HepG2 (cell line): ENCODE data around the gene HOXA5. TPM values are rescaled to one million over a fixed set of nuclear protein-coding genes. Genes with fewer than 3 reads are reported as not detected.

Experiments used
- CBX5 ChIP-seq: sonication (generic); formaldehyde crosslinking; IDR thresholded peaks from 2 replicates; pipeline ENCODE4 v1.4.0; 2020; ENCODE audit warnings: missing genetic modification reagents, borderline replicate concordance
- FOXO1 ChIP-seq: sonication (generic); formaldehyde crosslinking; IDR thresholded peaks from 2 replicates; pipeline ENCODE4 v1.4.0; 2020; ENCODE audit warnings: missing genetic modification reagents
- HNRNPLL ChIP-seq: fragments of 200-400 bp; formaldehyde crosslinking; IDR thresholded peaks from 2 replicates; pipeline ENCODE4 v1.6.1; 2017; ENCODE audit warnings: mild to moderate bottlenecking, low read depth, low read length; ENCODE audit not compliant: poor library complexity, severe bottlenecking
- KAT7 ChIP-seq: IDR thresholded peaks from 2 replicates; pipeline ENCODE4 v1.6.1; 2018; ENCODE audit warnings: borderline replicate concordance, missing compliant biosample characterization
- MBNL3 ChIP-seq: fragments of 250-450 bp; sonication (Bioruptor Pico); conservative IDR thresholded peaks from 2 replicates; pipeline ENCODE4 v1.8.0; 2022; ENCODE audit warnings: mild to moderate bottlenecking, inconsistent platforms
- MTF2 ChIP-seq: sonication (generic); formaldehyde crosslinking; IDR thresholded peaks from 2 replicates; pipeline ENCODE4 v1.5.0; 2020; ENCODE audit warnings: missing genetic modification reagents, borderline replicate concordance
- PAX8 ChIP-seq: sonication (generic); formaldehyde crosslinking; IDR thresholded peaks from 2 replicates; pipeline ENCODE4 v1.8.0; 2022; ENCODE audit warnings: mild to moderate bottlenecking, missing genetic modification reagents, borderline replicate concordance
- RARG ChIP-seq: sonication (generic); formaldehyde crosslinking; IDR thresholded peaks from 2 replicates; pipeline ENCODE4 v1.4.0; 2020; ENCODE audit warnings: low read depth, mild to moderate bottlenecking, missing genetic modification reagents
- SSRP1 ChIP-seq: IDR thresholded peaks from 2 replicates; pipeline ENCODE4 v1.6.1; 2016; ENCODE audit warnings: control low read depth
- TP53 ChIP-seq: sonication (generic); formaldehyde crosslinking; conservative IDR thresholded peaks from 2 replicates; pipeline ENCODE4 v1.4.0; 2020; ENCODE audit warnings: missing genetic modification reagents
- ZNF101 ChIP-seq: sonication (generic); formaldehyde crosslinking; IDR thresholded peaks from 2 replicates; pipeline ENCODE4 v1.4.0; 2020; ENCODE audit warnings: mild to moderate bottlenecking, low read depth, missing genetic modification reagents, borderline replicate concordance
- ZNF225 ChIP-seq: sonication (generic); formaldehyde crosslinking; IDR thresholded peaks from 2 replicates; pipeline ENCODE4 v1.4.0; 2020; ENCODE audit warnings: mild to moderate bottlenecking, missing genetic modification reagents
- ZNF230 ChIP-seq: sonication (generic); formaldehyde crosslinking; IDR thresholded peaks from 2 replicates; pipeline ENCODE4 v1.4.0; 2020; ENCODE audit warnings: mild to moderate bottlenecking, missing genetic modification reagents
- ZNF264 ChIP-seq: sonication (generic); formaldehyde crosslinking; IDR thresholded peaks from 2 replicates; pipeline ENCODE4 v1.4.0; 2020; ENCODE audit warnings: missing genetic modification reagents
- ZNF446 ChIP-seq: sonication (generic); formaldehyde crosslinking; IDR thresholded peaks from 2 replicates; pipeline ENCODE4 v1.5.0; 2020; ENCODE audit warnings: mild to moderate bottlenecking, missing genetic modification reagents
- ZNF556 ChIP-seq: sonication (generic); formaldehyde crosslinking; IDR thresholded peaks from 2 replicates; pipeline ENCODE4 v1.4.0; 2020; ENCODE audit warnings: mild to moderate bottlenecking, missing genetic modification reagents, borderline replicate concordance
- ZNF615 ChIP-seq: sonication (generic); formaldehyde crosslinking; IDR thresholded peaks from 2 replicates; pipeline ENCODE4 v1.5.0; 2020; ENCODE audit warnings: mild to moderate bottlenecking, missing genetic modification reagents, borderline replicate concordance
- ZNF773 ChIP-seq: sonication (generic); formaldehyde crosslinking; IDR thresholded peaks from 2 replicates; pipeline ENCODE4 v1.4.0; 2020; ENCODE audit warnings: missing genetic modification reagents, borderline replicate concordance
- ZNF878 ChIP-seq: sonication (generic); formaldehyde crosslinking; IDR thresholded peaks from 2 replicates; pipeline ENCODE4 v1.8.1; 2023; ENCODE audit warnings: mild to moderate bottlenecking, missing genetic modification reagents, moderate library complexity
- polyA plus RNA-seq, 8 experiments: library from polyadenylated mRNA; depleted of rRNA in 3 of 8; stranded (reverse) in 7 of 8; unstranded in 1 of 8; fragments of >200 nt; fragmentation: Illumina TruSeq in 4 of 8; extraction: Trizol in 4 of 8; gene quantifications; 2 replicates each; pipeline versions ENCODE4 v1.2.1 to v1.2.3, GENCODE V29; 2011 to 2016; ENCODE audit warnings: low read depth in 4 of 8, missing spikeins in 1 of 8, mixed read lengths in 1 of 8; ENCODE audit not compliant: insufficient read depth in 1 of 8
- total RNA-seq, 5 experiments: library from RNA; depleted of rRNA; stranded (reverse); fragments of >200 nt; fragmentation: Illumina TruSeq; extraction: Trizol; gene quantifications; 2 replicates each; pipeline ENCODE4 v1.2.3, GENCODE V29; 2016; ENCODE audit warnings: low read depth in 1 of 5
- TF ChIP-seq, protein P1 (sequence below): fragments of 450-650 bp; IDR thresholded peaks from 2 replicates; pipeline ENCODE4 v1.6.1; 2017; ENCODE audit warnings: mild to moderate bottlenecking
- TF ChIP-seq, protein P2 (sequence below), 2 experiments: sonication (generic) in 1 of 2; formaldehyde crosslinking in 1 of 2; IDR thresholded peaks; 2 replicates each; pipeline versions ENCODE4 v1.6.1 to v1.9.0; 2014 to 2022; ENCODE audit warnings: antibody characterized with exemption in 1 of 2, borderline replicate concordance in 1 of 2, inconsistent platforms in 1 of 2, low read depth in 1 of 2, missing genetic modification reagents in 1 of 2

Gene HOXA5
- total and polyA plus RNA-seq, 2 of the 13 experiments (the other 11 are each of a cell fraction or from before 2014, with no cell fraction given), result 3.2 to 3.6 TPM

DNA sequence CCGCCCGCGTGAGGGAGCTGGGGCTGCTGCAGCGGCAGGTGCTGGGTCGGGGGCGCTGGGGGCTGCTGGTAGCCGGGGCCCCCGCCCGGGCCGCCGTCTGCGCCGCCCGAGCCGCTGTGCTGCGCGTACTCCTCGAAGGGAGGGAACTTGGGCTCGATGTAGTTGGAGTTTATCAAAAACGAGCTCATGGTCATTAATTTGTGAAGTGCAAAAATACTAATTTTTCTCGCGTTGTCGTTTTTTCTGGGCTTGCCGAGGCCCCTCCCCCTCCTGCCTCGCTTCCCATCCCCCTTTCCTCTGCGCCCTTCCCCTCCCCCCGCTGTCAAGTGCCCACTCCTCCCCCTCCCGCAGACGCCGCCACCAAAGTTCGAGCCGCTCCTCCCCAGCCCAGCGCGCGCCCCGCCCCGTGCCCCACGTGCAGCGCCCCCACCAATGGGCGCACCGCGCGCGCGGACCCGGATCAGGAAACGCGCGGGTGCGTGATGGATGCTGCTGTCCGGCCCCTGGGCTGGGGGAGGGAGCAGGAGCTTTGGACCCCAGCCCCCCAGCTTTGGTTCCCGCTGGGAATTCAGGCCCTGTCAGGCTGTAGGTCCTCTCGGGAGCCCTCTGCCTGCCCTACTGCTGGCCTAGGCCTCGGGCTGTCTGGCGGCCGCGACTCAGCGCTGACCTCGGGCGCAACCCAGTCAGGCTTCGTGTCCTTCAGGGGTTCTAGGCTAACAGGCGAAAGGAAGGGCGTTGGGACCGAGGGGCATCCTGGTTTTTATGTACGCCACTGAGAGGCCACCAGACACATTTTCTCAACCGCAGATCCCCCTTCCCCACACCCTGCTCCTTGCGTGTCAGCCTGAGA, 12.7 kb downstream of the HOXA5 start, which contains the start of gene HOXA4 (continued):
- TF ChIP-seq ZNF446 (CRISPR knock-in tag), result peak; percentile 35; the same call in 1 of the 2 replicates
- TF ChIP-seq ZNF101 (CRISPR knock-in tag), result no peak
- TF ChIP-seq FOXO1 (CRISPR knock-in tag), result peak; percentile 32; the same call in 1 of the 2 replicates
- no peak for TF ChIP-seq ZNF773 (CRISPR knock-in tag)
- no peak for TF ChIP-seq MBNL3 (CRISPR knock-in tag)
- no peak for TF ChIP-seq CBX5 (CRISPR knock-in tag)
- TF ChIP-seq, protein P1, sequence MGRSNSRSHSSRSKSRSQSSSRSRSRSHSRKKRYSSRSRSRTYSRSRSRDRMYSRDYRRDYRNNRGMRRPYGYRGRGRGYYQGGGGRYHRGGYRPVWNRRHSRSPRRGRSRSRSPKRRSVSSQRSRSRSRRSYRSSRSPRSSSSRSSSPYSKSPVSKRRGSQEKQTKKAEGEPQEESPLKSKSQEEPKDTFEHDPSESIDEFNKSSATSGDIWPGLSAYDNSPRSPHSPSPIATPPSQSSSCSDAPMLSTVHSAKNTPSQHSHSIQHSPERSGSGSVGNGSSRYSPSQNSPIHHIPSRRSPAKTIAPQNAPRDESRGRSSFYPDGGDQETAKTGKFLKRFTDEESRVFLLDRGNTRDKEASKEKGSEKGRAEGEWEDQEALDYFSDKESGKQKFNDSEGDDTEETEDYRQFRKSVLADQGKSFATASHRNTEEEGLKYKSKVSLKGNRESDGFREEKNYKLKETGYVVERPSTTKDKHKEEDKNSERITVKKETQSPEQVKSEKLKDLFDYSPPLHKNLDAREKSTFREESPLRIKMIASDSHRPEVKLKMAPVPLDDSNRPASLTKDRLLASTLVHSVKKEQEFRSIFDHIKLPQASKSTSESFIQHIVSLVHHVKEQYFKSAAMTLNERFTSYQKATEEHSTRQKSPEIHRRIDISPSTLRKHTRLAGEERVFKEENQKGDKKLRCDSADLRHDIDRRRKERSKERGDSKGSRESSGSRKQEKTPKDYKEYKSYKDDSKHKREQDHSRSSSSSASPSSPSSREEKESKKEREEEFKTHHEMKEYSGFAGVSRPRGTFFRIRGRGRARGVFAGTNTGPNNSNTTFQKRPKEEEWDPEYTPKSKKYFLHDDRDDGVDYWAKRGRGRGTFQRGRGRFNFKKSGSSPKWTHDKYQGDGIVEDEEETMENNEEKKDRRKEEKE, result no peak
- peak; percentile 49 for TF ChIP-seq HNRNPLL
- TF ChIP-seq PAX8, result no peak
- TF ChIP-seq KAT7 (CRISPR knock-in tag), result no peak; the same call in none of the 2 replicates
- no peak for TF ChIP-seq MTF2 (CRISPR knock-in tag)
- TF ChIP-seq TP53, result no peak
- no peak for TF ChIP-seq RARG (CRISPR knock-in tag)
- 0 out of 2 replicates have a peak, but pooled peaks have one; percentile 52 for TF ChIP-seq ZNF230 (CRISPR knock-in tag)
- TF ChIP-seq ZNF264 (CRISPR knock-in tag), result no peak
- peak; percentile 55; the same call in 1 of the 2 replicates for TF ChIP-seq ZNF556 (CRISPR knock-in tag)
- TF ChIP-seq ZNF225, result peak; percentile 62; the same call in 1 of the 2 replicates
- no peak for TF ChIP-seq ZNF615 (CRISPR knock-in tag)
- TF ChIP-seq, protein P2, sequence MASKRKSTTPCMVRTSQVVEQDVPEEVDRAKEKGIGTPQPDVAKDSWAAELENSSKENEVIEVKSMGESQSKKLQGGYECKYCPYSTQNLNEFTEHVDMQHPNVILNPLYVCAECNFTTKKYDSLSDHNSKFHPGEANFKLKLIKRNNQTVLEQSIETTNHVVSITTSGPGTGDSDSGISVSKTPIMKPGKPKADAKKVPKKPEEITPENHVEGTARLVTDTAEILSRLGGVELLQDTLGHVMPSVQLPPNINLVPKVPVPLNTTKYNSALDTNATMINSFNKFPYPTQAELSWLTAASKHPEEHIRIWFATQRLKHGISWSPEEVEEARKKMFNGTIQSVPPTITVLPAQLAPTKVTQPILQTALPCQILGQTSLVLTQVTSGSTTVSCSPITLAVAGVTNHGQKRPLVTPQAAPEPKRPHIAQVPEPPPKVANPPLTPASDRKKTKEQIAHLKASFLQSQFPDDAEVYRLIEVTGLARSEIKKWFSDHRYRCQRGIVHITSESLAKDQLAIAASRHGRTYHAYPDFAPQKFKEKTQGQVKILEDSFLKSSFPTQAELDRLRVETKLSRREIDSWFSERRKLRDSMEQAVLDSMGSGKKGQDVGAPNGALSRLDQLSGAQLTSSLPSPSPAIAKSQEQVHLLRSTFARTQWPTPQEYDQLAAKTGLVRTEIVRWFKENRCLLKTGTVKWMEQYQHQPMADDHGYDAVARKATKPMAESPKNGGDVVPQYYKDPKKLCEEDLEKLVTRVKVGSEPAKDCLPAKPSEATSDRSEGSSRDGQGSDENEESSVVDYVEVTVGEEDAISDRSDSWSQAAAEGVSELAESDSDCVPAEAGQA (IDR thresholded peaks at IDR 0.05; ENCODE audit: low read depth), result peak; percentile 13; the same call in 1 of the 2 replicates
- TF ChIP-seq, protein P2 (CRISPR knock-in tag; IDR thresholded peaks at IDR 0.05; ENCODE audit: borderline replicate concordance), result no peak
- TF ChIP-seq ZNF878, result no peak
- TF ChIP-seq SSRP1, result no peak
